GM19043 (cell line): ENCODE measurements around the gene MMP20.

ENCODE experiments used
- ATAC-seq: cut with Tn5 transposase; IDR thresholded peaks from one replicate; pipeline ENCODE4 v1.9.1; 2021; ENCODE audit warnings: low read depth; ENCODE audit not compliant: unreplicated experiment

MMP20 gene

DNA sequence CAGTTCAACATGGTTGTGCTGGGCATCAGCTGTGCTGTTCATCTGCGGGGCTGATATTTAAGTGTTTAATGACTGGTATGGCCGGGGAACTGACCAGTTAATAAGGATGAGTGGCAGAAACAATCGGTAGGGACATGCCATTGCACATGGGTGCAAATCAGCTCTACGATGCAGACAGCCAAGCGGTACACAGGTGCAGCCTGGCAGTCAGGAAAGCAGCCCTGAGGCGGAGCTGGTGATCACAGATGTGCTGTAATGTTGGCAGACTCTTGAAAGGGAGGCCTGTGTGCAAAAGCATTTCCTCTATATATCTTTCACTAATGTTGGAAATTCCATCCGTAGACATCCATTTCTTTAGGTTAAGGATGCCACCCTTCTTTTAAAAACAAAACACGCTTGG is 1.1 kb downstream of the MMP20 start:
- no peak for ATAC-seq

GRCh38 chr11:102623128-102623527 is 2.0 kb downstream of the MMP20 start:
- no peak for ATAC-seq

- ATAC-seq, result no peak
Measured at GRCh38 chr11:102622258-102622657, 2.9 kb downstream of the MMP20 start.

DNA sequence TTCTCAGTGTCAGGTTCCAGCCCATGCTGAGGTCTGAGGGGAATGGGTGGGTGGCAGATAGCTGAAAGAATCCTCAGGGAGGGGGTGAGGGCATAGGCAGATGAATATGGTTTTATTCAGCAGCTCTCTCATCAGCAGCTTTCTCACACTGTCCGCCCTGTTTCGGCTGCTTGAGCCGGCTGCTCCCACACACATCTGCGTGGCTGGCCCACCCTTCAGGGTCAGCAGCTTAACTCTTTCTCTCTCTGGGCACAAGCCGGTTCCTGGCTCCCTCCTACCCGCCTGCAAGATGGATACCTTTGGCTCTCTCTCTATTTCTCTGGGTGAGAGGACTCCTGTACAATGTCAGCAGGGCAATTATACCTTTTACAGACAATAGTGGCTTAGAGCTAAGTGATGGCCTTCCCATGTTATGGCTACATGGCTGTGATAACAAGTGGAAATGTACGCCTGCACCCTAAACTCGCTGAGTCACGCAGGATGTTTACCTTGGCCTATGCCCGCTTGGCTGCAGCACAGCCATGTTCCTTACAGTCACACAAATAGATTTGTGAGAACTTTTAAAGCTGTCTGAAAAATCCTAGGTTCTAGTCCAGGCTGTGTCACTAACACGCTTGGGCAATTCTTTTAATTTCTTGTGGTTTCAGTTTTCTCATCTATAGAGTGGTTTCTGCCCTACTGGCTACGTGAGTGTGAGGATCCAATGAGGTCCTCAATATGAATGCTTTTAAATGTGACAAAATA is 4.1 kb downstream of the MMP20 start:
- peak; percentile 50 for ATAC-seq

- no peak for ATAC-seq
Measured at GRCh38 chr11:102620179-102620578, 5.0 kb downstream of the MMP20 start.

DNA sequence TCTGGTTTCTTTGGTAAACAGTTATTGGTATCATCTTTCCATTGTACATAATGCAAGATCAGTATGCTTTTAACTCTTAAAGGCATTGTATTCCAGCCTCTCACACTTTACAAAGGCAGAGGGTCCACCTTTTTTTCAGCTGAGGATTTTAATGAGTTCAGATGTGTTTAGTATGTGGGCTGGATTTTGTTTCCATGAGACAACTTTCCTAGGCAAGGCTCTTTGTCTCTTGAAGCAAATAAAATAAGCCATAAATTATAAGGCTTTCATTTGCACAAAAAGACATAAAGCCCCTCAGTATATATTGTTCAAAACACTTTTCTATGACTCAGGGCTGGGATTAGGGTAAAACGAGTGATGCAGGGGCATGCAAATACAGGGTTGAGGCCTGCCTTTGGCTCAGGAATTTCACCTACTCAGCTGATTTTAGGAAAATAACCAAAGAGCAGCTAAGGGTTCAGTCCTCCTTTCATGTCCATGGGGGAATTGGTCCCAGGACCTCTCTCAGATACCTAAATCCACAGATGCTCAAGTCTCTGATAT is 7.6 kb downstream of the MMP20 start:
- ATAC-seq, result no peak

GRCh38 chr11:102615894-102616432 is 9.2 kb downstream of the MMP20 start:
- ATAC-seq, result no peak

DNA sequence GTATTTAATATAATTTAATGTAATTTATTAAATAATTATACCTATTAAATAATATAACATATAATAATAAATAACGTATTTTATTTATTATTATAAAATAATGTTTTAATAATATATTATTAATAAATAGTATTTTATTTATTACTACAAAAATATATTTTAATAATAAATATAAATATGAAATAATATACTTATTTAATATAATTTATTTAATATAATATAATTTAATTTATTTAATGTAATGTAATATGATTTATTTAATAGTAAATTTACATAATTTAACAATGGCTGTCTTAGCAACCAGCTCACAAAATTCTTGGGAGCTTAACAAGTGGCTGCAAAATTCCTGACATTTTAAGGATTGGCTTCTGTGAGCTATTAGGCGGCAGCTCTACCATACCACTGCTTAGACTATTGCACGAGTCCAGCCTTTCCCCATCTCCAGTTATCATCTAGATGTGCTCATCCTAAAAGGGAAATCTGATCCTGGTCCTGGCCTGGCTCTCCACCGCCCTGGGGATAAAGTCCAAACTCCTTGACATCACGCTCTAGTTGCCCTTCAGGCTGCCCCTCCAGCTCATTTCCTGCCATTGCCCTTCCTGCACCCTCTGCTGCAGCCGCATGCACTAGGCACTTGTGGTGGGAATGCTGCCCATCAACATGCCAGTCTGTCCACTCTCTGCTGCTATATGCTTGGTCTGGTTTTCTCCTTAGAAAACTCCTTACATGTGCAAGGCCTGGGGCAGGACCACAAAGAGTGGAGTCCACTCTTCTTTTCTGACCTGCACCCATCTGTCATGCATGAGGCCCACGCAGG is 9.8 kb downstream of the MMP20 start:
- ATAC-seq, result no peak

DNA sequence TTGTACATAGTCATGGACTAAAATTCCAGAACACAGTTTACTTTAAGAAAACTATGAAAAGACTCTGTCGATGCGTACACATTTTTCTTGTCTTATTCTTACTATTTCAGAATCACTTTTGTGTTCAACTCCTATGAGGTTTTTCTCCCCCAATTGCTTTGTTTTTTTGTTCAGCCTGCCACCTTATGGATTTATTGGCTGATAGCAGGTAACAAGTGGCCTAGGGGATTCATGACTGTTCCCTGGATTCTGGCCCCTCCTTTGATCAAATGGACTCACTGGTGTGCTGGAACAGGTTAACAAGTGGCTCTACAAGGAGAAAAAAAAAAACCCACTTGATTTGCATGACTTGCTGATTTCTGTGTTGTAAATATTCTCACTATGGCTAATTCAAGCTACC is 10.6 kb downstream of the MMP20 start:
- ATAC-seq, result no peak

GRCh38 chr11:102614031-102614430 is 11.1 kb downstream of the MMP20 start:
- no peak for ATAC-seq

DNA sequence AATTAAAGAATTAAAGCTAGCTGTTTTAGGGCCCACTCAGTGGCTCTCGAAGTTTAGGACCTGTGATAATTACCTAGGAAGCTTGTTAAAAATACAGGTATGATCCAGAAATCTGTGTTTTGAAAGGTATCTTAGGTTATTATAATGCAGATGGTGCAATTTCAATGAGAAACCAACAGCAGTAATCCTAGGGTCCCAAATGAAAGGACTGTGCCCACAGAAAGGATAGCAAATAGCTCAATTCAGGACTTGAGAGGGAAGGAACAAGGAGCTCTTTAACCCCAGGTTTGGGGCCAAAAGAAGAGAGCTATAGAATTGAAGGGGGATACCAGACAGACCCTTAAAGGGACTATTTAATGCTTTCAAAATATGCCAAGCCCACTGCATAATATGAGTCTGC is 11.7 kb downstream of the MMP20 start:
- ATAC-seq, result no peak

DNA sequence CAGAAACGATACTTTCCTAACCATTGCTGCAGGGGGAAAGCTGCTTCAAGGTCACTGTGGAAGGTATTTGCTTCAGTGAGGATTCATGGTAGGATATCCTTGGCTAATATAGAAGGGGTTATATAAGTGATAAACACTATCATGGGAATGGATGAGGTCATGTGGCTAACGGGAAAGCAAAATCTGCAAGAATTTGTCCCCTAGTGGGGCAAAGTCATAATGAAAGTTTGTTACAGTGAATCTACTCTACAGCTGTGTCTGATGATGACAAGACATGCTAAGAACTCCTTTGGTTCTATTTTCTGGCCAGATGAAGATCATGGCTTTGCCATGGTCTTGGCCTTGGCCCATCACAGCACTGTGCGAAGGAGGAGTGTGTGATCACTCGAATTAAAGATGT is 13.8 kb downstream of the MMP20 start:
- ATAC-seq, result peak; percentile 43

DNA sequence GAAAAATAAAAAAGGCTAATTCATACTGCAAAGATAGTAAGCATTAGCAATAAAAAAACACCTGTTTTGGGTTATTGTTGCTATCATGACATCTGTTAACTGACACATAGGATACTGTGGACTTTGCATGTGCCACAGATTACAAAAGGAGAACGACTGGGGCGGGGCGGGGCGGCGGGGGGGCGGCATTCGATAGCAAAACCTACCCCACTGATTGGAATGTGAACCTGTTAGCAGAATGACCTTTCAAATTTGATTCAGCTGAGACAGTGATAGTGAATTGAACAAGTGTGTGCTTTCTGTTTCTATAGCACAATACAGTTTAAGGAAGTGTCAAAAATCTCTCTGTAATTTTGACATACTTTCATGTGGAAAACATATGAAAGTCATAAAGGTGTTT is 14.9 kb downstream of the MMP20 start:
- ATAC-seq, result no peak

- ATAC-seq, result no peak
Measured at GRCh38 chr11:102608699-102609098, 16.4 kb downstream of the MMP20 start.

- no peak for ATAC-seq
Measured at GRCh38 chr11:102604875-102605274, 20.3 kb downstream of the MMP20 start.

GRCh38 chr11:102604011-102604410 is 21.1 kb downstream of the MMP20 start:
- ATAC-seq, result no peak

- no peak for ATAC-seq
Measured at GRCh38 chr11:102603576-102603975, 21.6 kb downstream of the MMP20 start.

DNA sequence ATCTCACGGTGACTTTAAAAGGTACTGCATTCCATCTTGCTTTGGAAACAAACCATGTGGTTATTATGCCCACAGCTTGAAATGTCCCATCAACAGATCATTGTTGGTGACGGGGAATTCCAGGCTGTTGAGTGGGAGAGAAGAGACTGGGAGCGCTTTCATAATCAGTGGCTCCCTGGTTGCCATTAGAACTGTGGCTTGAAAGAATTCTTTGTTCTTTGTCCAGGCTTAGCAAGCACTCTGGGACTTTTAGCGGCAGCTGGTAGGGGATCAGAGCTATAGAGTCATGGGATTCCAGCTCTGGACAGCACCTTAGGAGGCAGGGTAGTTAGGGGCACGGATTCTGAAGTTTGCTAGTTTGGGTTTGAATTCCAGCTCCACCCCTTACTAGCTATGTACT is 22.0 kb downstream of the MMP20 start:
- ATAC-seq, result no peak

GRCh38 chr11:102600666-102601065 is 24.5 kb downstream of the MMP20 start:
- ATAC-seq, result no peak

- peak; percentile 94 for ATAC-seq
Measured at GRCh38 chr11:102599642-102600261, 25.4 kb downstream of the MMP20 start.

DNA sequence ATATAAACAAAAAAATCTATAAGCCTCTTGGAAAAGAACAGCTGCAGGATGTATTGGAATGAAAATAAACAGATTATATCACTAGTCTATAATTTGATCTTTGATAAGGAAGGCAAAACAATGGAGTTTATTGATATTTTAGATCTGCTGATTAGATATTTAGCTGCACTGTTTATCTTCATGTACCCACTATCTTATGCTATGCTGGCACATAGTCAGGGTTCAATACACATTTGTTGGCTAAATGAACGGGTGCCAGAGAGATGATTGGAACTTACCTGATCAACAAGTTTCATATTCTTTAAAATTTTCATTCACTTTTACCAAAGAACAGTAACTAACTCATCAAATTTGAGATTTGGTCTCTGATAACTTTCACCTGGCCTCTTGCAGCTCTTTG is 26.9 kb downstream of the MMP20 start:
- ATAC-seq, result no peak
